CD4-positive, alpha-beta T cell treated with Interleukin-4 for 1 hour (primary cell): Measurements from ENCODE around the gene MPPED1.

Source experiments
- DNase-seq, 2 donors: peaks; one replicate each; pipeline ENCODE4 v3.0.0-alpha.2; 2020 to 2022

Gene MPPED1

DNA sequence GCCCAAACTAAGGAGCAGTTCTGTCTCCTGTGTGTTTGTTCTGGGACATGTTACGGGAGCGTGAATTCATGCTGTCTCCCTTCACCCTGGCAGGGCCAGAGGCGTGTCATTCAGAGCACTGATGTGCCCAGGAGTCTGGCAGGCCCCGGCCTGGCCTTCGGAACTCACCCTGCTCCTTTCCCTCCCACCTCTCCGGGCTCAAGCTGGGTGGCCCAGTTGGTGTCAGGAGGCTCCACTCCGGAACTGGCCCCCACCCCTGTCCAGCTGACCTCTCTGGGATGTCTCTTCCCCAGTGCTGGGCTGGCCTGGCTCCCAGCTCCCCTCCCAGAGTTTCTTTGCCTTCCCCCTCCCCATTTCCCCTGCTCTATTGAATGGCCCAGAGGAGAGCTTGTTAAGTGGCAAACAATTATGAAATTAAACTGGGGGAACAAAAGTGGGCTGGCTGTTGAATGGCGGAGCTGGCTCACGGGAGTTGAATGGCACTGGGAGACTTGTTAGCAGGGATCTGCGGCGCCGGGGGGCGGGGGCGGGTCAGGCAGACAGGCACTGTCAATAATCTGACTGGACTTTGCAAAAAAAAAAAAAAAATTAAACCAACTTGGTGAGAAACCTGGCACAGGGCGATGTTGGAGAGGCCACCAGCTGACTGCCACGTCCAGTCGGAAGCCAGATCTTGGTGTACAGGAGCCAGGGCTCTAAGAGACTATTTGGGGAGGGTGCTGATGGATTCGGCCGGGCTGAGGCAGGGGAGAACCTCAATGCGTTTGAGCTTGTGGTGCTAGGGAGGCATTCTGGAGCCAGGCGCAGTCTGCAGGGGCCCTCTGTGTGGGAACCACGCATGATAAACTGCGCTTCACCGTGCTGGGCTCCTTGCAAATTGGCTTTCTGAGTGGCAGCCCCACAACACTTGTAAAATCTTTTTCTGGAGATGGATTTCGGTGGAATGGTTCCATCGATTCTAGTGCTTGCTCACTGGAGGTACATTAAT is 1.3 kb downstream of the MPPED1 start:
- DNase-seq, result no peak

DNA sequence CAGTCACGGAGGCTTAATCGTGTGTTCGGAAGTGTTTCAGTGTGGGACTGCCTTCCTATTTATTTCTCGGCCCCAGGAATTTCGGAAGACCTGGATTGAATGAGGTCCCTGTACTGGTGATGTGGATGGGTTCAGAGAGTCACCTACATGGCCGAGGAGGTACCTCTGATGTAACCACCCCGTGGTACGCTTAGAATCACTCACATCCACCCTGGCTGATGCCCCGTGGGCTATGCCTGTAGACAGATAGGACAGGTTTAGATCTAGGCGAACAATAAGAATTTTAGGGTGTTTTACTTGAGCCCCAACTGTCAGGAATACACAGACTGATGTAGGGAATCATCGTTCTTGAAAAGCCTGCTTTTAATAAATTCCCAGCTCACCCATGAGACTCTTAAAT is 2.0 kb downstream of the MPPED1 start:
- no peak for DNase-seq

DNA sequence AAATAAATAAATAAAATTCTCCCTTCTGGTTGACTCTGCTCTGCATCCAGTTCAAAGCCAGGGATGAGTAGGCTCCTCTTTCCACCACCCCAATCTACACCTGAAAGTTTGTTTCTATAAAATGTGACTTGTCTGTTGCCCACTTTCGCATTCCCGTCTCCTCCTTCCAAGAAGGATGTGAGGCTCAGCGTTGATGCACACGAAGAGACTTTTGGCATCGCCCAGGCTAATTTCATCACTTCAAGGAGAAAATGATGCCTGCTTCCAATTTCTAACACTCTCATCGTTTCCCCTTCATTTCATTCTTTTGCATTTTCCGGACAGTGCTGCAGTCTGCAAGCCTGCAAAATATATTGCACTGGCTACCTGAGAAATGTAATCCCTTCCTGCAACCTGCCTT is 3.9 kb downstream of the MPPED1 start:
- no peak for DNase-seq

DNA sequence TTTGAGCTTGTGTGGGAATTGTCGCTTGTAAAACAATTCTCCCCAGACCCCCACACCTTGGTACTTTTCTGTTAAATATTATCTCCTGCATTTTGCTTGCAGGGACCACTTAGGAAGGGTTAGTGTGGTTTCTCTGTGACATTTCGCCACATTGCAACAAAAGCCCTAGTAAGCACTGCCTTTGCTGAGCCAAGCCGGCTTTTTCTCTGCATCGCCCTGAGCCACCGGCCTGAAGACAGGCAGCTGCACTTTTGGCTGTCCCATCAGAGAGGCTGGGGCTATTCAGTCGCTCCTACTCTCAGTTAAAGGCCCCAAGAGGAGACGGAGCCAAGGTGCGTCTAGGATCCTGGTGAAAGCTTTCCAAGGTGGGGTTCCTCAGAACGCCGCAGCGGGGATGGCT is 5.7 kb downstream of the MPPED1 start:
- no peak for DNase-seq

DNA sequence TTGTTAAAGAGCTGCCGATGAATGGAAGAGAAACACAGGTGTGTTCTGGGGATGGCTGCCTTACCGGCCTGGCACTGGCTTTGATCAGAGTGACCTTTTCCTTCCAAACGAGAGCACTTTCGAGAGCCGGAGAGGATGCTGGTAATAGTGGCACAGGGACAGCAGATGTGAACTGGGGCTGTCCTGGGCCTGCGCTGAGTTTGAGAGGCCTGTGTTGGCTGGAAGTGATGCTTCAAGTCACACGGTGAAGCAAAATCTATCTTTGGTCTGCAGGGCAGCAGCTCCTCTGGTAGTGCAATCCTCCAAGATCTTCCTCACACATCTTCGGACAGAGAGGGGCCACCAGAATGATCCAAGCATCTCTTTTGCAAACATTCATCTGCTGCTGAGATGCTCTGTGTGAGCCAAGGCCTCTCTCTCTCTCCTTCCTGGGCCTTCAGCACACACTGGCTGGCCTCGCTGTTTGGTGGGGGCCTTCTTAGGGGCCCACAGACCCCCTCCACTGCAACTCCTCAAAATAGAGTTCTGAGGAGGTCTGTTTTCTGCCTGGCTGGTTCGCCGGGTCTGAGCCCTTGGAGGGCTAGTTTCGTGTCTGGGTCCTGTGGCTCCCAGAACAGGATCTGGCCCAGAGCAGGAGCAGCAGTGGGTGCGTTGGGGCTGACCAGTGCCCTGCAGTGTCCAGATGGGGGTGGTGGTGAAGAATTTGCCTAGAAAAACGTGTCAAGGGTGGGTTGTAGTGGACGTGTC is 6.4 kb downstream of the MPPED1 start:
- no peak for DNase-seq

DNA sequence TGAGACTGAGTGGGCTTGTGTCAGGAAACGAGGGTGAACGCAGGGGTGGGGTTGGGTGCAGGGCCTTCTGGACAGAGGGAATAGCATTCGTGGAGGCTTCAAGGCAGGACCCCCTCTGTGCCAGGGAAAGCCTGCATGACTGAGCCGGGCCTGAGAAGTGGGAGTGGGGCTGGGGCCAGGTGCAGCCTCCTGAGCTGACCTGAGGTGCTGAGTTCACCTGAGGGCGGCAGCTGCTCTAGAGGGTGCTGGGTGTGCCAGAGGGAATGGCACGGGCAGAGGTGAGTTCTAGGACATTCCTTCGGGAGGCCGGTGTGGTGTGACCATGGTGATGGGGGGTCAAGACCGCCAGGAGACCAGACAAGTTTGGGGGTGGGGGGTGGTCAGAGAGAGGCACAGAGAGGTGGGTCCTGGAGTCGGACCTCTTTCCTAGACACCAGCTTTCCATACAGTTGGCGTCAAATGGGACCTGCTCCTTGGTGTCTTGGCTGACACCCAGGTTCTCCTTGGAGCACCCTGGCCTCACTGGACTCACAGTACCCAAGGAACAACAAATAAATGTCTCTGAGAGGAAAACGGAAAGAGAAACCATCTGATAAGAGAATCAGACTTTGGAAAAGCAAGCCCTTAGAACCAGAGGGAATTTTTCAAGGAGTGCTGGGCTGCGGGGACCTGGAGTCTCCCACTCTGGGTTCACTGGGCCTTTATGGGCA is 7.7 kb downstream of the MPPED1 start:
- no peak for DNase-seq

DNA sequence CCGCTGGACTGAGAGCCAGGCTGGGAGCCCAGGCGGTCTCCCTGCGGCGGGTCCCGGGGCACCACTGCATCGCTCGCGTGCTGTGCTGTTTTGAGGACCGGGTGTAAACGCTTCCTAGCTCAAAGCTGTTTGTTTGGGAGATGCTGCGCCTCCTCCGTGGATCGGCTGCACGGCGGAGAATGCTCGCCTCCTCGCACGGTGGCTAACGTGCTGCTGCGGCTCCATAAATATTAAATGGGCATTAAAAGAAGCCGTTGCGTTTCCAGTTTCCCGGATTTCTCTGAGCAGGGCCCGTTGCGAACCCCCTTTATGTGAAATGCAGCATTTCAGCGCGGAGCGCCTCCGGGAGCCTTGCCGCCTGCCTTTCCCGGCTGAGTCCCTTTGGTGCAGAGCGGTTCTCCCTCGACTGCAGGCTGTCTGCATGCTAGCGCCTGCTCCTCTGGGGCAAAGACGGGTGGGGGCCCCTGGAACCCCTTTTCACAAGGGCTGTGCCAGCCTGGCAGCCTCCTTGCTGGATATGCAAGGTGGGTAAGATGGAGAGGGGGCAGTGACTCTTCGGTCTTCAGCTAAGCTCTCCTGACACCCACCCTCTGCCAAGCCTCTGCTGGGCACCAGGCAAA is 9.3 kb downstream of the MPPED1 start:
- DNase-seq, result no peak

DNA sequence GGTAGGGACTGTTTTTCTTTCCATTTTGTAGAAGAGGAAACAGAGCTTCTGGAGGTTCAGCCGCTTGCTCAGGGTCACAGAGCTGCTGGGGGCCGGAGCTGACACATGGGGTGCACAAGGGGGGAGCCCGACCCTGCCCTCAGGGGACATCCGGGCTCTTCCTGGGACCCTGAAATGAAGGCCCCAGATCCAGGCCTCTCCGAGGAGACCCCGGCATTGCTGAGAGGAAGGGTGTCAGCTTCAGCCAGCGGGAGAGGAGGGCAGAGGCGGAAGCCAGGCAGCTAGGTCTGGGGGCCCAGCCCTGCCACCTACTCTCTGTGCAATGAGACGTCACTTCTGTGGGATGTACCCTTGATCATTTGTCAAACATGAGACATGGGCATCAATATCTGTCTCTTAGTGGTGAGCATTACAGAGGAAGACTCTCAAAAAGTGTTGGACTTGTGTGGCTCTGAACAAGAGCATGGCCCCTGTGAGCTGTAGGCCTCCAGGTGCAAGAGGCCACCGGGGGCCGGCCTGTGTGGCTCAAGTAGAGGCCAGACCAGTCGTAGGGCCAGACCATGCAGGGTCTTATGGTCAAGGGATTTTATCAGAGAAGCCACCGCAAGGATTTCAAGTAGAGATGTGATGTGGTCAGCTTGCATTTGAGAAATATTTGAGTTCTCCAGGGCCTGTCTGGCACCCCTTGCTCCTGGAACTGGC is 10.3 kb downstream of the MPPED1 start:
- DNase-seq, result no peak

DNA sequence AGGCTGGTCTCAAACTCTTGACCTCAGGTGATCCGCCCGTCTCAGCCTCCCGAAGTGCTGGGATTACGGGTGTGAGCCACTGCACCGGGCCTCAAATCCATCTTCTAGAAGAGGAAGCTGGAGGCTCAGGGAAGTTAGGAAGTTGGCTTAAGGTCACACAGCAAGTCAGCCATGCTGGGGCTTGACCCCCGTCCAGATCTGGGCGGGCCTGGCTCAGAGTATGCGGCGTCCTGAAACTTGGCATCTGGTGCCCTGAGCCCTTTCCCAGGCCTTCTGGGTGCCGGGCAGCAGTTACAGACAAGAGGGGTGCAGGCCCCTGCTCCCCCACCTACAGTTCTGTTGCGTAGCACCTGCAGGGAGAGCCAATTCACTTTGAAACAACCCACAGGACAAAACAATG is 11.2 kb downstream of the MPPED1 start:
- DNase-seq, result no peak

DNA sequence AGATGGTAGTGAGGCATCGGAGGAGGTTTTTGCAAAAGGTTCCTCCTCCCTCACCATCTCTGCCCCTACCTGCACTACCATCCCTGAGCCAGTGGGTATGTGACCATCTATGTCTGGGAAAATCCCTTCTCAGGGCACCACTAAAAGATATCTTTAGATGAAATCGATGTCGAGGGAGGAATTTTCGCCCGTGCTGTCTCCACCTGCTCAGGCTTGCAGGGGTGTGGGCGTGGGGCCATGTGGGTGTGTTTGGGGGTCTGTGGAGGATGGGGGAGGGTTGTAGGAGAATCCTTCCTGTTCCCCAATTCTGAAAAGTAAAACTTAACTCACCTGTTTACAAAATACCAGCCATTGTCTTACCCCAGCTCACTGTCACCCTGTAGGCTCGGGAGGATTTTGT is 12.4 kb downstream of the MPPED1 start:
- no peak for DNase-seq

DNA sequence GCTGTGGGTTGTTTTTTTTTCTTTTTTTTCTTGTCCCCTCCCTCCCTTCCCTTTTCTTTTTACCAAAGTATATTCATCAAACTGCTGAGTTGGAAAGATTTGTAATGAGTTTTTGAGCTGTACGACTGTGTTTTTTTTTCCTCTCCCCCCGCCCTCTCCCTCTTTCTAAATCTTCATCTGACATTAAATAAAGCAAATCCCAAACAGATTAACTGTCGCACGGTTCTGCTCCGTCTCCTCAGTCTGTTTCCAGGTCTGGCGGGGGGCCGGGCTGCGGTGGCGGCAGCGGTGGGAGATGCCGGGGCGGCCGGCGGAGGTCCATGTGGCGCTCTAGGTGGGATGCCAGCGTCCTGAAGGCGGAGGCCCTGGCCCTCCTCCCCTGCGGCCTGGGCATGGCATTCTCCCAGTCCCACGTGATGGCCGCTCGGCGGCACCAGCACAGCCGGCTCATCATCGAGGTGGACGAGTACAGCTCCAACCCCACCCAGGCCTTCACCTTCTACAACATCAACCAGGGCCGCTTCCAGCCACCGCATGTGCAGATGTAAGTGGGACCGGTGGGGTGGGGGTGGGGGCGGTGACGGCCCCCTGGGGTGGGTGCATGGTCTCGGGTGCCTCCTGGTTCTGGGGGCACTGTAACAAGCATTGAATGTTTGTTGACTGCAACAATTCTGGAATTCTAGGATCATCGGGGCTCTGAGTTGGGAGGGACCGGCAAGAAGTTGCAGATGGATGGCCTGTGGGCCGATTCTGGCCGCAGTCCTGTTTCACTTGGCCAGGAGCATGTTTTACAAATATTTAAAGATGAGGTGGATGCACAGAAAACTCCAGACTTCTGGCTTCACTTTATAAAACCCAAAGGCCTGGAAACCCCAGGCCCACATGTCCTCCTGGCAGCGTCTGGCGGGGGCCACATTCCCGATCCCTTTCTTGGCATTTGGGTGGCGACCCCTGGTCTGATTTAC is 13.1 kb downstream of the MPPED1 start:
- DNase-seq, result no peak

DNA sequence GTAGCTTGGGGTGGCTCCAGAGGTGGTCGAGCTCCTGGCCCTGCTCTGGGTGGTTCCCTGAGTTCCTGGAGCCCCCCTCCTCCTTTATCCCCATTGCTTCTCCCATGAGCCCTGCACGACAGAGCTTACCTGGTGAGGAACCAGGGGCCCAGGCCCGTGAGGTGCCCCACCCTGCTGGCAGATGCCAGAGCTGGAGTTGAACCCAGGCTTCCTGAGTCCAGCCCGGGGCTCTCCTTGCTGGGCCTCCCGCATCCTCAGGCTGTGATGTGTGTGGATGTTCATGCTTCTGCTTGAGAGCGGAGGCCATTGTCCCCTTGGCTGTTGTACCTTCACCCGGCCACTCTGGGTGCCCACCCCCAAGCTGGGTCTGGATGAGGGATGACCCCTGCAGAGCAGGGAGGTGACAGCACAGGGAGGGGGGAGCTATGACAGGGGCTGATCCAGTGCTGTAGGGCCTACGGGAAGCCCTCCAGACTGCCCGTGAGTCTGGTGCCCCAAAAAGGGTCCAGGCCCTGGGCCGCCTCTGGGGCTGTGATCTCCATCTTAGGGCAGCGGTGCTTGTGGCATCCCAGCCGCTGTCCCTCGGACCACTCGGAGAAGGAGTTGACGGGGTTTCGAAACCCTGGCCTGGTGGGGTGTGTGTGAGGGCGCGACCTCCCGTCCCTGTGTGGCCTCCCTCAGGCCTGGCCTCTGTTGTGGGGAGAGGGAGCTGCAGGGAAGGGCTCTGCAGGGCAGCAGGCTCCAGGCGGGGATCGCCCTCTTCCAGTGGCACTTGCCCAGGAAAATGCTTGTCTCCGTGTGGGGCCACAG is 14.4 kb downstream of the MPPED1 start:
- no peak for DNase-seq

DNA sequence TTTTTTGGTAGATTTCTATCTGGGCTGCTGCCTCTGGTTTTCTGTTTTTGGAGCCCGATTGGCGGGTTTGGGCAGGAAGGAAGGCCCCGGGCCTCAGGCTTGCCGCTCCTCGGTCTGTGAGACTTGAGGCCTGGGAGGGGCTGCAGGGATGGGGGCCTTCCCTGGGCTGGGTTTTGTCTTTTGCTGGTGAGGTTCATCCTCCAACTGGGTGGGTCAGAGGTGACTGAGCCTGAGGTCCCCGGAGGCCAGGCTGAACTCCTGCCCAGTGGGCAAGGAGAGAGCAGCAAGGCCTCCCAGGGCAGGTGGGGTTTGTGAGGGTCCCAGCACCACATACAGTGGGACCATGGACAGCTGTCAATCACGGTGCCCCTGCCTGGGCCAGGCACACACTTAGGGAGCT is 15.0 kb downstream of the MPPED1 start:
- DNase-seq, result no peak

DNA sequence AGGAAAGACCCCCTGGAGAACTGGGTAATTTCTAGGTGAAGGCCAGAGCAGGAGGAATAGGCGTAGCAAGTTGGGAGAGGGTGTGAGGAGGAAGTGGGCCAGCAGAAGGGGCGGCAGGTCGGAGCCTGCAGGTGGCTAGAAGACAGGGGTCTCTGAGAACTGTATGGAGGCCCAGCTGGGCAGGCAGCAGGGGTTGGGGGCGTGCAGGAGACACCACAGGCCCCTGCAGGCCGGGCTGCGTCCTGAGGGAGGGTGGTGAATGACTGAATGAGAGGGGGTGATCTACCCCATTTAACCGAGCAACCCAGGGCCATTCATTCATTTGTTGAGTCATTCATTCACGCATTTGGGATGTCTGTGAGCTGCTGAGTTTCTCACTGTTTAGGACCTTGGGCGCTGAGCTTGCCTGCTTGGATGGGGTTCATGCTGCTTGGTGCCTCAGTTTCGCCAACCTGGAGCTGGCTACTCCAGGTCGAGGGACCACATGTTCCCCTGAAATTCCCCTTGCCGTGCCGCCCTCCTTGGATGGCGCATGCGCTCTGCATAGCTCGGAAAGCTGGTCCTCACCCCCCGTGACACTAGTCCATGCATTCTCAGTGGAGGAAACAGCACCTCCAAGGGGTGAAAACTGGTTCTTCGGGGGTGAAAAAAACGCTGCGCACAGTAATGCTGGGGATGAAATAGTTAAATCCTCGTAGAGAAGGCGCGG is 15.6 kb downstream of the MPPED1 start:
- no peak for DNase-seq

DNA sequence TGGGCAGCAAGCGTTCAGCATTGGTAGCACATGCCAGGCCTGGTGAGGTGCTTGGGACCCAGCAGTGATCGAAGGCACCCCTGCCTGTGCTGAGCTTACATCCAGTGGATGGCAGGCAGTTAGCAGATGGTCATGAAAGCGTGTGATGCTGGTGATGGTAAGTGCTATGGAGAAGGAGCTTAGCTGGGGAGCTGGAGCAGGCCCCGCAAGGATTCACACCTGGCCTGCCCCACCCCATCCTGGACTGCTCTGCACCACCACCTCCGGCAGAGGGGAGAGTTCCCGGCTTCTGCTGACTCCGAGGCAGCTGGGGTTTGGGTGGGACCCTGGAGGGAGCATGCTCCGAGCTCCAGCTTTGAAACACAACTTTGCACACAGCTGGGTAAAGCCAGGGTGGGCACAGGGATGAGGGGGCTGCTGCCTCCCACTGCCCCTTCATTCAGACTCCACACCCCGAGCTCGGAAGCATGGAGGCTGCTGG is 16.2 kb downstream of the MPPED1 start:
- no peak for DNase-seq

DNA sequence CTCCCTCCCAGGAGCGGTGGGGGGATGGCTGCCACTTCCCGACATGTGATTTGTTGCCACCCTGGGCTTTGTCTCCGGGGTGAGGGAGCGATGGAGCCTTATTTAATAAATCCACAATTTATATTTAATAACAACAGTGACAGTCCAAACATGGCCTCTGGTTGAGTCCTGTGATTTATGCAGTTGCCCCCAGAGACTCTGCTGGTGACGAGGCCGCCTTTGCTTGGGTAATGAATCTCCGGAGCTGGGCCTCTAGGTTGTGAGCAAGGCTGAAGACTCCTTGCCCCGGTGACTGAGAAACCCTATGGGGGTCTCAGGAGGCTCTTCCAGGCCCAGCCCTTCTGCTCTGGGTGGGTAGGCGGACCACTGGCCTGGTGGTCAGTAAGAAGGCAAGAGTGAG is 16.7 kb downstream of the MPPED1 start:
- DNase-seq, result no peak

DNA sequence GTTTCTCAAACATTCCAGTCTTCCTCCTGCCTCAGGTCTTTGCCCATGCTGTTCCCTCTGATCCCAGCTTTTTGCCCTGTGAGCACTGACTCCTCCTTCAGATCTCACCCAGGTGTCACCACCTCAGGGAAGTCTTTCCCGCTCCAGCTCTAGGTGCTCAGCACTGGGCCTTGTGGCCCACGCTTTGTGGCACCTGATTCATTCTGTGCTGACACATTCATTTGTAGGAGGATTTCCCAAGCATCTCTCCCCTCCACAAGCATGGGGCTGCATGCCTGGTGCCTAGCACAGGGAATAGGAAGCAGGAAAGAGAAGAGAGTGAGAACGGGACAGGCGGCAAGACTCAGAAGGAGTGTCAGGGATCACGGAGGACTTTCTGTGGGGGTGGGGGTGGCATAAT is 17.6 kb downstream of the MPPED1 start:
- DNase-seq, result no peak

DNA sequence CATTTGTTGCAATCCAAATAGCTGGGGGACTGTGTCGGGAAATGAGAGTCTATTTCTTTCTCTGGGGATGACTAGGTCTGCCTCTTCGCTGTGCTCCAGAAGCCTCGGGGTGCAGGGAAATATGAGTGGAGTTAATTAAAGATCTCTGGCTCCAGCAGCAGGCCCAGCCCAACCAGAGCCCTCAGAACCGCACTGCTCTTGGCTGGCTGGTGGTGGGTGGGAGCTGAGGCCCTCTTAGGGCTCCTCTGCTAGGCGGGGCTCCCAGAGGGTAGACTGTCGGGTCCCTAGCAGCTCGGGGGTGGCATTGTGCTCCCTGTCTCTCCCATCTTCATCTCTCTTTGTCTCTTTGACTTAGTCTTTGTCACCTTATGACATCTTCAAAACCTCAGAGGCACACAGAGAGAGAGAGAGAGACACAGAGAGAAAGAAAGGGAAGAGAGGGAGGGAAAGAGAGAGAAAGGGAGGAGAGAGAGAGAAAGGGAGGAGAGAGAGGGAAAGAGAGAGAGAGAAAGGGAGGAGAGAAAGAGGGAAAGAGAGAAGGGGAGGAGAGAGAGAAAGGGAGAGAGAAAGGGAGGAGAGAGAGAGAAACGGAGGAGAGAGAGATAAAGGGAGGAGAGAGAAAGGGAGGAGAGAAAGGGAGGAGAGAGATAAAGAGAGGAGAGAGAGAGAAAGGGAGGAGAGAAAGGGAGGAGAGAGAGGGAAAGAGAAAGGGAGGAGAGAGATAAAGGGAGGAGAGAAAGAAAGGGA is 20.2 kb downstream of the MPPED1 start:
- no peak for DNase-seq
